K562 (cell line): ENCODE data around the gene KRI1.

Source experiments
- EP300 ChIP-seq: IDR thresholded peaks from 2 replicates; pipeline ENCODE4 v1.6.1; 2012; ENCODE audit warnings: low read length, improper control_type of control experiment
- SMAD3 ChIP-seq: fragments of 450-650 bp; formaldehyde crosslinking; conservative IDR thresholded peaks from 2 replicates; pipeline ENCODE4 v1.4.0; 2020; ENCODE audit warnings: mild to moderate bottlenecking
- ZNF239 ChIP-seq: fragments of 250-450 bp; sonication (Bioruptor Pico); IDR thresholded peaks from 2 replicates; pipeline ENCODE4 v1.4.0; 2020; ENCODE audit warnings: mild to moderate bottlenecking
- TF ChIP-seq, protein P1 (sequence below), 3 experiments: IDR thresholded peaks in 2 of 3; conservative IDR thresholded peaks in 1 of 3; 2 replicates each; pipeline ENCODE4 v1.5.1; 2011 to 2012; ENCODE audit warnings: low read length in 3 of 3, mild to moderate bottlenecking in 3 of 3, control low read depth in 2 of 3, improper control_type of control experiment in 1 of 3, inconsistent platforms in 1 of 3, low read depth in 1 of 3, mixed read lengths in 1 of 3, moderate library complexity in 1 of 3; ENCODE audit not compliant: insufficient read depth in 2 of 3

DNA sequence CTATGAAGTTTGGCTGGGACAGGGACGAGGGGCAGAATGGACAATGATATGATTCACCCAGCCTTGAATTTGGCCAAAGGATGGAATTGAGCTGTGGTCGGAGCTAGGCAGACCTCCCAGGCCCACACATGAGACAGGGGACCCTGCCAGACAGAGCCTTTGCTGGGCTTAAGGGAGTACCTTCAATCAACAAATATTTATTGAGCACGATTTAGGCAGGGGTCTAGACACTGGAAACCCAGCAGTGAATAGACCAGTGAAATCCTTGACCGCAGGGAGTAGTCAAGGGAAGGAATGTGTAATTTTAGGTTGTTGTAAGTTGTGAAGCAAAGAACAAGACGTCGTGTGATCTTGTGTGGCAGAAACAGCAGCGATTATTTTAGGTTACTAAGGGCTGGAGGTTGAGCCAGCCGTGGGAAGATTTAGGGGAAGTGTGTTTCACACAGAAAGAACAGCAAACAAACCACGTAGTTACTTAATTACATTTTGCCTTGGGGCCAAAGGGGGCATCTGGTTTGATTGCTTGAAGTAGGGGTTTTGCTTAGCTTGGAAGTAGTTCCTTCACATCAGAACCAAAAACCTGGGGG, 38.2 kb upstream of the KRI1 start:
- TF ChIP-seq, protein P1, sequence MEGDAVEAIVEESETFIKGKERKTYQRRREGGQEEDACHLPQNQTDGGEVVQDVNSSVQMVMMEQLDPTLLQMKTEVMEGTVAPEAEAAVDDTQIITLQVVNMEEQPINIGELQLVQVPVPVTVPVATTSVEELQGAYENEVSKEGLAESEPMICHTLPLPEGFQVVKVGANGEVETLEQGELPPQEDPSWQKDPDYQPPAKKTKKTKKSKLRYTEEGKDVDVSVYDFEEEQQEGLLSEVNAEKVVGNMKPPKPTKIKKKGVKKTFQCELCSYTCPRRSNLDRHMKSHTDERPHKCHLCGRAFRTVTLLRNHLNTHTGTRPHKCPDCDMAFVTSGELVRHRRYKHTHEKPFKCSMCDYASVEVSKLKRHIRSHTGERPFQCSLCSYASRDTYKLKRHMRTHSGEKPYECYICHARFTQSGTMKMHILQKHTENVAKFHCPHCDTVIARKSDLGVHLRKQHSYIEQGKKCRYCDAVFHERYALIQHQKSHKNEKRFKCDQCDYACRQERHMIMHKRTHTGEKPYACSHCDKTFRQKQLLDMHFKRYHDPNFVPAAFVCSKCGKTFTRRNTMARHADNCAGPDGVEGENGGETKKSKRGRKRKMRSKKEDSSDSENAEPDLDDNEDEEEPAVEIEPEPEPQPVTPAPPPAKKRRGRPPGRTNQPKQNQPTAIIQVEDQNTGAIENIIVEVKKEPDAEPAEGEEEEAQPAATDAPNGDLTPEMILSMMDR (IDR thresholded peaks at IDR 0.05 in 2 of 3, conservative IDR thresholded peaks at IDR 0.05 in 1 of 3; ENCODE audit: insufficient read depth in 2 of 3, low read depth in 1 of 3, low read length in 3 of 3): no peak
- TF ChIP-seq EP300: no peak
- no peak for TF ChIP-seq SMAD3
- no peak for TF ChIP-seq ZNF239 (CRISPR knock-in tag)
